HepG2 (cell line): ENCODE data around the gene MORN1.

ENCODE experiments used
- ZNF333 ChIP-seq: sonication (generic); formaldehyde crosslinking; IDR thresholded peaks from 2 replicates; pipeline ENCODE4 v1.4.0; 2020; ENCODE audit warnings: mild to moderate bottlenecking, missing genetic modification reagents, borderline replicate concordance
- ZNF737 ChIP-seq: sonication (generic); formaldehyde crosslinking; IDR thresholded peaks from 2 replicates; pipeline ENCODE4 v1.5.0; 2020; ENCODE audit warnings: missing genetic modification reagents, mild to moderate bottlenecking, borderline replicate concordance
- TF ChIP-seq, protein P1 (sequence below): sonication (generic); formaldehyde crosslinking; IDR thresholded peaks from 2 replicates; pipeline ENCODE4 v1.5.0; 2020; ENCODE audit warnings: mild to moderate bottlenecking, missing genetic modification reagents, moderate library complexity
- TF ChIP-seq, protein P2 (sequence below): sonication (generic); formaldehyde crosslinking; IDR thresholded peaks from 2 replicates; pipeline ENCODE4 v1.4.0; 2020; ENCODE audit warnings: missing genetic modification reagents
- TF ChIP-seq, protein P3 (sequence below): sonication (generic); formaldehyde crosslinking; conservative IDR thresholded peaks from 2 replicates; pipeline ENCODE4 v1.8.0; 2022; ENCODE audit warnings: low read depth, missing genetic modification reagents

DNA sequence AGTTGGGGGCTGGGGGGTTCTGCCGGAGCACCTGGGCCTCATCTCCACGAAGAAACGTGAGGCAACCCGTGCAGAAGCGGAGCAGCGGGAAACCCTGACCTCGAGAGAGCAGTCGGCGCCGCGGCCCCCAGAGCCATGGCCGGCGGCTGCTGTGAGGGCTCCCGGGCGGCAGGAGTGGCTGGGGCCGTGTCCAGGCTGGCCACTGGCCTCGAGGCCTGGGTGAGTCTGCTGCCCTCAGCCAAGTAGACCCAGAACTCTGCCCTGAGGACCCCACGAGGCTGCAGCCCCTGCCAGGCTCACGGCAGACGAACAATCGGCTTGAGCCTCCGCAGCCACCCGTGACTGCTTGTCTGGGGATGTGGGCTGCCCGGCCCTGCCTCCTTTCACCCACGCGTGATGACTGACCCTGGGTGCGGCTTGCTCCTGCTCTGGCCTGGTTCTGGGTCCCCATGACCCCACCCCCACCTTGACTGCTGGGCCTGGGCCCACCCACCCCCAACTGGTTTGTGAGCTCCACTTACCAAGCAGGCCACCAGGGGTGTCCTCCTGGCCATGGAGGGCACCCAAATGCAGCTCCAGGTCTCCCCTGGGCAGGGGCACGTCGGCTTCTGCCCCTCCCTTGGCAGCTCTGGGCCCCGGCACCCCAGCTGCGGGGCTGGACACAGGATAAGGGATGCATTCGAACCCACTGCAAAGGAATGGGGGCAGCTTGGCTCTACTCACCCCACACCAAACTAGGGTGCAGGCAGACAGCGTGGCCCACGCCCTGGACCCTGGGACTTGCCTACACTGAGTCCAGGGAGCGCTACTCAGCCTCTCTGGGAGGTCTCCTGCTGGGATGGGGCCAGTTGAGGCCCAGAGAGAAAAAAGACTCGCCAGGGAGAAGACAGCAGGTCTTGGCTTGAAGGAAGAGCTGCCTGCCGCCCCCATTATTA is 34.2 kb downstream of the MORN1 start:
- TF ChIP-seq, protein P1, sequence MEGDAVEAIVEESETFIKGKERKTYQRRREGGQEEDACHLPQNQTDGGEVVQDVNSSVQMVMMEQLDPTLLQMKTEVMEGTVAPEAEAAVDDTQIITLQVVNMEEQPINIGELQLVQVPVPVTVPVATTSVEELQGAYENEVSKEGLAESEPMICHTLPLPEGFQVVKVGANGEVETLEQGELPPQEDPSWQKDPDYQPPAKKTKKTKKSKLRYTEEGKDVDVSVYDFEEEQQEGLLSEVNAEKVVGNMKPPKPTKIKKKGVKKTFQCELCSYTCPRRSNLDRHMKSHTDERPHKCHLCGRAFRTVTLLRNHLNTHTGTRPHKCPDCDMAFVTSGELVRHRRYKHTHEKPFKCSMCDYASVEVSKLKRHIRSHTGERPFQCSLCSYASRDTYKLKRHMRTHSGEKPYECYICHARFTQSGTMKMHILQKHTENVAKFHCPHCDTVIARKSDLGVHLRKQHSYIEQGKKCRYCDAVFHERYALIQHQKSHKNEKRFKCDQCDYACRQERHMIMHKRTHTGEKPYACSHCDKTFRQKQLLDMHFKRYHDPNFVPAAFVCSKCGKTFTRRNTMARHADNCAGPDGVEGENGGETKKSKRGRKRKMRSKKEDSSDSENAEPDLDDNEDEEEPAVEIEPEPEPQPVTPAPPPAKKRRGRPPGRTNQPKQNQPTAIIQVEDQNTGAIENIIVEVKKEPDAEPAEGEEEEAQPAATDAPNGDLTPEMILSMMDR (CRISPR knock-in tag) = no peak
- no peak for TF ChIP-seq ZNF333 (CRISPR knock-in tag)
- TF ChIP-seq ZNF737 (CRISPR knock-in tag) = no peak
- TF ChIP-seq, protein P2, sequence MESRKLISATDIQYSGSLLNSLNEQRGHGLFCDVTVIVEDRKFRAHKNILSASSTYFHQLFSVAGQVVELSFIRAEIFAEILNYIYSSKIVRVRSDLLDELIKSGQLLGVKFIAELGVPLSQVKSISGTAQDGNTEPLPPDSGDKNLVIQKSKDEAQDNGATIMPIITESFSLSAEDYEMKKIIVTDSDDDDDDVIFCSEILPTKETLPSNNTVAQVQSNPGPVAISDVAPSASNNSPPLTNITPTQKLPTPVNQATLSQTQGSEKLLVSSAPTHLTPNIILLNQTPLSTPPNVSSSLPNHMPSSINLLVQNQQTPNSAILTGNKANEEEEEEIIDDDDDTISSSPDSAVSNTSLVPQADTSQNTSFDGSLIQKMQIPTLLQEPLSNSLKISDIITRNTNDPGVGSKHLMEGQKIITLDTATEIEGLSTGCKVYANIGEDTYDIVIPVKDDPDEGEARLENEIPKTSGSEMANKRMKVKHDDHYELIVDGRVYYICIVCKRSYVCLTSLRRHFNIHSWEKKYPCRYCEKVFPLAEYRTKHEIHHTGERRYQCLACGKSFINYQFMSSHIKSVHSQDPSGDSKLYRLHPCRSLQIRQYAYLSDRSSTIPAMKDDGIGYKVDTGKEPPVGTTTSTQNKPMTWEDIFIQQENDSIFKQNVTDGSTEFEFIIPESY (CRISPR knock-in tag) = no peak
- TF ChIP-seq, protein P3, sequence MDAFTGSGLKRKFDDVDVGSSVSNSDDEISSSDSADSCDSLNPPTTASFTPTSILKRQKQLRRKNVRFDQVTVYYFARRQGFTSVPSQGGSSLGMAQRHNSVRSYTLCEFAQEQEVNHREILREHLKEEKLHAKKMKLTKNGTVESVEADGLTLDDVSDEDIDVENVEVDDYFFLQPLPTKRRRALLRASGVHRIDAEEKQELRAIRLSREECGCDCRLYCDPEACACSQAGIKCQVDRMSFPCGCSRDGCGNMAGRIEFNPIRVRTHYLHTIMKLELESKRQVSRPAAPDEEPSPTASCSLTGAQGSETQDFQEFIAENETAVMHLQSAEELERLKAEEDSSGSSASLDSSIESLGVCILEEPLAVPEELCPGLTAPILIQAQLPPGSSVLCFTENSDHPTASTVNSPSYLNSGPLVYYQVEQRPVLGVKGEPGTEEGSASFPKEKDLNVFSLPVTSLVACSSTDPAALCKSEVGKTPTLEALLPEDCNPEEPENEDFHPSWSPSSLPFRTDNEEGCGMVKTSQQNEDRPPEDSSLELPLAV (CRISPR knock-in tag) = no peak
